HCT116 (cell line): ENCODE measurements around the gene ZBTB17. TPM values are rescaled to one million over a fixed set of nuclear protein-coding genes. Genes with fewer than 3 reads are reported as not detected.

Source experiments
- ATAC-seq: fragments of 200-7000 bp; cut with Tn5 transposase; 2 replicates; pipeline ENCODE4 v1.9.1; 2020; ENCODE audit warnings: mild to moderate bottlenecking, moderate library complexity
- BruUV-seq: library from RNA; stranded (reverse); fragments of 400-500 nt; replicated peaks from 2 replicates; lab custom pipeline; 2021; lab: Mats Ljungman, UMichigan
- CTCF ChIA-PET: fragments of 300-600 bp; sonication (Branson Sonifier 250); formaldehyde crosslinking; loops from one replicate; lab custom pipeline; 2021; ENCODE audit warnings: antibody characterized with exemption; lab: Charles Lee
- POLR2A ChIA-PET: fragments of 300-600, 350-600 bp; sonication (Branson Sonifier 250); formaldehyde crosslinking; loops from one replicate; lab custom pipeline; 2021; ENCODE audit warnings: antibody characterized with exemption; lab: Charles Lee
- RAD21 ChIA-PET, 2 experiments: fragments of 300-600 bp; sonication (Branson Sonifier 250); formaldehyde crosslinking; loops; one replicate each; lab custom pipeline; 2023; ENCODE audit warnings: low total read pairs in 2 of 2; ENCODE audit not compliant: uncharacterized antibody in 2 of 2, unreplicated experiment in 2 of 2, low non-redundant PET in 1 of 2; lab: Charles Lee
- DNase-seq: peaks from one replicate; pipeline ENCODE4 v3.0.0-alpha.2; 2010; ENCODE audit warnings: low read depth, low spot score
- H2AFZ ChIP-seq: fragments of 200-600 bp; shearing (Covaris generic), sonication (generic); 2 replicates; pipeline ENCODE4 v1.6.1; 2017; ENCODE audit warnings: low read depth, mixed run types, mixed read lengths, antibody characterized with exemption, low read length; ENCODE audit not compliant: poor library complexity, severe bottlenecking
- H3K27ac ChIP-seq: 2 replicates; pipeline ENCODE4 v1.5.1; 2012; ENCODE audit warnings: low read depth, low read length
- H3K27me3 ChIP-seq: fragments of 200-600 bp; sonication (generic); 2 replicates; pipeline ENCODE4 v1.6.1; 2016; ENCODE audit warnings: mixed run types, low read length, mixed read lengths; ENCODE audit not compliant: insufficient read depth
- H3K36me3 ChIP-seq, 2 experiments: fragments of 200-500 bp in 1 of 2; fragments of 200-600 bp in 1 of 2; sonication (Bioruptor generic) in 1 of 2; sonication (generic) in 1 of 2; 2 replicates each; pipeline versions ENCODE4 v1.5.1 to v1.6.1; 2014 to 2016; ENCODE audit warnings: low read length in 2 of 2, inconsistent platforms in 1 of 2, mixed read lengths in 1 of 2, mixed run types in 1 of 2; ENCODE audit not compliant: insufficient read depth in 2 of 2, control insufficient read depth in 1 of 2
- H3K4me1 ChIP-seq, 2 experiments: fragments of 200-600 bp in 1 of 2; sonication (generic) in 1 of 2; 2 replicates each; pipeline versions ENCODE4 v1.5.1 to v1.6.1; 2012 to 2017; ENCODE audit warnings: low read length in 2 of 2, inconsistent platforms in 1 of 2, mild to moderate bottlenecking in 1 of 2, mixed read lengths in 1 of 2, mixed run types in 1 of 2, moderate library complexity in 1 of 2; ENCODE audit not compliant: insufficient read depth in 2 of 2, control insufficient read depth in 1 of 2
- H3K4me2 ChIP-seq: fragments of 200-600 bp; sonication (generic); 2 replicates; pipeline ENCODE4 v1.6.1; 2017; ENCODE audit warnings: mixed run types, low read length, mixed read lengths
- H3K4me3 ChIP-seq, 2 experiments: fragments of 200-600 bp in 1 of 2; sonication (generic) in 1 of 2; replicated peaks in 1 of 2; 2 replicates each; pipeline ENCODE4 v1.5.1; 2011 to 2016; ENCODE audit warnings: low read length in 2 of 2, control low read depth in 1 of 2, low read depth in 1 of 2, mild to moderate bottlenecking in 1 of 2, mixed read lengths in 1 of 2, mixed run types in 1 of 2
- H3K79me2 ChIP-seq: fragments of 200-600 bp; sonication (generic); 2 replicates; pipeline ENCODE4 v1.6.1; 2017; ENCODE audit warnings: mild to moderate bottlenecking, mixed run types, low read length, moderate library complexity, mixed read lengths; ENCODE audit not compliant: insufficient read depth
- H3K9ac ChIP-seq: fragments of 200-600 bp; sonication (generic); 2 replicates; pipeline ENCODE4 v1.6.1; 2016; ENCODE audit warnings: low read length, mixed read lengths
- H3K9me2 ChIP-seq: fragments of 200-600 bp; sonication (generic), shearing (Covaris generic); 2 replicates; pipeline ENCODE4 v1.6.1; 2017; ENCODE audit warnings: mixed run types, mild to moderate bottlenecking, moderate library complexity; ENCODE audit not compliant: insufficient read depth
- H3K9me3 ChIP-seq, 2 experiments: fragments of 200-500 bp in 1 of 2; fragments of 200-600 bp in 1 of 2; sonication (Bioruptor generic) in 1 of 2; sonication (generic) in 1 of 2; 2 replicates each; pipeline ENCODE4 v1.6.1; 2014 to 2017; ENCODE audit warnings: low read length in 2 of 2, mixed read lengths in 2 of 2, inconsistent platforms in 1 of 2, low read depth in 1 of 2, mild to moderate bottlenecking in 1 of 2, mixed run types in 1 of 2, moderate library complexity in 1 of 2; ENCODE audit not compliant: control insufficient read depth in 1 of 2, insufficient read depth in 1 of 2
- H4K20me1 ChIP-seq: fragments of 200-600 bp; sonication (generic), shearing (Covaris generic); 2 replicates; pipeline ENCODE4 v1.6.1; 2017; ENCODE audit warnings: mixed run types, mild to moderate bottlenecking, moderate library complexity; ENCODE audit not compliant: insufficient read depth
- CBX3 ChIP-seq: IDR thresholded peaks from 2 replicates; pipeline ENCODE4 v1.6.1; 2012; ENCODE audit warnings: low read depth
- CEBPB ChIP-seq: IDR thresholded peaks from 2 replicates; pipeline ENCODE4 v1.6.1; 2012; ENCODE audit warnings: low read depth
- EGR1 ChIP-seq: IDR thresholded peaks from 2 replicates; pipeline ENCODE4 v1.6.1; 2012; ENCODE audit warnings: low read depth
- EZH2 ChIP-seq: fragments of 200-600 bp; sonication (generic); IDR thresholded peaks from 2 replicates; pipeline ENCODE4 v1.6.1; 2017; ENCODE audit warnings: antibody characterized with exemption, mixed run types
- FOSL1 ChIP-seq: IDR thresholded peaks from 2 replicates; pipeline ENCODE4 v1.6.1; 2012; ENCODE audit warnings: low read depth
- JUND ChIP-seq: IDR thresholded peaks from 2 replicates; pipeline ENCODE4 v1.6.1; 2012
- POLR2A ChIP-seq: IDR thresholded peaks from 2 replicates; pipeline ENCODE4 v1.7.0; 2011; ENCODE audit warnings: borderline replicate concordance; ENCODE audit not compliant: insufficient read depth, insufficient read length; ENCODE audit errors: extremely low read depth
- RAD21 ChIP-seq: IDR thresholded peaks from 2 replicates; pipeline ENCODE4 v1.6.1; 2012; ENCODE audit warnings: low read depth, mild to moderate bottlenecking
- SP1 ChIP-seq: IDR thresholded peaks from 2 replicates; pipeline ENCODE4 v1.6.1; 2012; ENCODE audit warnings: low read depth
- ZFX ChIP-seq: fragments of 450-650 bp; IDR thresholded peaks from 2 replicates; pipeline ENCODE4 v1.6.1; 2017
- intact Hi-C: fragments of 100-400 bp; cut with micrococcal nuclease; formaldehyde crosslinking; loops from 2 replicates; pipeline ENCODE4 v1.10.0; 2022
- total RNA-seq: library from RNA; stranded (reverse); gene quantifications from one replicate; pipeline ENCODE4 v1.2.1, GENCODE V29; 2021; ENCODE audit not compliant: unreplicated experiment
- TF ChIP-seq, protein P1 (sequence below): IDR thresholded peaks from 2 replicates; pipeline ENCODE4 v1.6.1; 2012
- TF ChIP-seq, protein P2 (sequence below): IDR thresholded peaks from 2 replicates; pipeline ENCODE4 v1.6.1; 2011; ENCODE audit warnings: mild to moderate bottlenecking, low read length, moderate library complexity; ENCODE audit not compliant: insufficient replicate concordance; ENCODE audit errors: extremely low read depth
- TF ChIP-seq, protein P3 (sequence below): IDR thresholded peaks from 2 replicates; pipeline ENCODE4 v1.6.1; 2012; ENCODE audit warnings: low read depth

Gene ZBTB17
- total RNA-seq, 1 experiment from 2014 or later = 31.6 TPM

GRCh38 chr1:15968172-15968571, 7.7 kb downstream of the ZBTB17 start:
- Histone ChIP-seq H3K79me2 (peaks cover 55% of the 10 kb centered on the region; the same call in 1 of the 2 replicates), H3K9me2 (no peaks in the 10 kb centered on the region), H3K9me3 (peaks cover 0 to 4% of the 10 kb centered on the region in 2 experiments; a peak in 1 of 4 replicates), H3K4me3 (no peak overlapping the region), H3K9ac (no peak overlapping the region), H3K36me3 (peaks cover 2 to 14% of the 10 kb centered on the region in 2 experiments; a peak in 2 of 4 replicates), H3K4me2 (no peak overlapping the region), H4K20me1 (no peaks in the 10 kb centered on the region), H2AFZ (no peak overlapping the region), H3K27me3 (no peaks in the 10 kb centered on the region), H3K4me1 (no peaks in the 10 kb centered on the region), H3K27ac (no peak overlapping the region)
- ChIA-PET CTCF (no interaction called here), POLR2A (no interaction called here), RAD21 (no interaction called here)
- ATAC-seq = no peak
- no TSS peak for BruUV-seq
- TF ChIP-seq POLR2A (no peak), CBX3 (no peak), JUND (no peak), CEBPB (no peak), SP1 (no peak), RAD21 (no peak), EGR1 (no peak)
- TF ChIP-seq, protein P1, sequence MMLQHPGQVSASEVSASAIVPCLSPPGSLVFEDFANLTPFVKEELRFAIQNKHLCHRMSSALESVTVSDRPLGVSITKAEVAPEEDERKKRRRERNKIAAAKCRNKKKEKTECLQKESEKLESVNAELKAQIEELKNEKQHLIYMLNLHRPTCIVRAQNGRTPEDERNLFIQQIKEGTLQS = no peak
- TF ChIP-seq, protein P2, sequence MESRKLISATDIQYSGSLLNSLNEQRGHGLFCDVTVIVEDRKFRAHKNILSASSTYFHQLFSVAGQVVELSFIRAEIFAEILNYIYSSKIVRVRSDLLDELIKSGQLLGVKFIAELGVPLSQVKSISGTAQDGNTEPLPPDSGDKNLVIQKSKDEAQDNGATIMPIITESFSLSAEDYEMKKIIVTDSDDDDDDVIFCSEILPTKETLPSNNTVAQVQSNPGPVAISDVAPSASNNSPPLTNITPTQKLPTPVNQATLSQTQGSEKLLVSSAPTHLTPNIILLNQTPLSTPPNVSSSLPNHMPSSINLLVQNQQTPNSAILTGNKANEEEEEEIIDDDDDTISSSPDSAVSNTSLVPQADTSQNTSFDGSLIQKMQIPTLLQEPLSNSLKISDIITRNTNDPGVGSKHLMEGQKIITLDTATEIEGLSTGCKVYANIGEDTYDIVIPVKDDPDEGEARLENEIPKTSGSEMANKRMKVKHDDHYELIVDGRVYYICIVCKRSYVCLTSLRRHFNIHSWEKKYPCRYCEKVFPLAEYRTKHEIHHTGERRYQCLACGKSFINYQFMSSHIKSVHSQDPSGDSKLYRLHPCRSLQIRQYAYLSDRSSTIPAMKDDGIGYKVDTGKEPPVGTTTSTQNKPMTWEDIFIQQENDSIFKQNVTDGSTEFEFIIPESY = no peak
- intact Hi-C loops = no loop called here
- no peak for DNase-seq

GRCh38 chr1:15966956-15967344, 9.0 kb downstream of the ZBTB17 start:
- Histone ChIP-seq H3K27me3 (no peaks in the 10 kb centered on the region), H3K27ac (no peak overlapping the region)
- POLR2A ChIA-PET = no interaction called here

More at GRCh38 chr1:15966956-15967344, 9.0 kb downstream of the ZBTB17 start:
- no peaks in the 10 kb centered on the region for H3K9me2 ChIP-seq
- no peaks in the 10 kb centered on the region for H3K4me1 ChIP-seq
- intact Hi-C loops = no loop called here
- ATAC-seq = no peak
- H3K36me3 ChIP-seq = peaks cover 0 to 11% of the 10 kb centered on the region in 2 experiments; a peak in 2 of 4 replicates
- no peak overlapping the region for H3K4me3 ChIP-seq
- DNase-seq = no peak
- H3K4me2 ChIP-seq = no peak overlapping the region
- peaks cover 57% of the 10 kb centered on the region for H3K79me2 ChIP-seq
- peaks cover 0 to 4% of the 10 kb centered on the region in 2 experiments; a peak in 1 of 4 replicates for H3K9me3 ChIP-seq
- BruUV-seq = no TSS peak
- H4K20me1 ChIP-seq = no peaks in the 10 kb centered on the region
- no peak for TF ChIP-seq EZH2
- TF ChIP-seq RAD21 = no peak
- TF ChIP-seq, protein P3, sequence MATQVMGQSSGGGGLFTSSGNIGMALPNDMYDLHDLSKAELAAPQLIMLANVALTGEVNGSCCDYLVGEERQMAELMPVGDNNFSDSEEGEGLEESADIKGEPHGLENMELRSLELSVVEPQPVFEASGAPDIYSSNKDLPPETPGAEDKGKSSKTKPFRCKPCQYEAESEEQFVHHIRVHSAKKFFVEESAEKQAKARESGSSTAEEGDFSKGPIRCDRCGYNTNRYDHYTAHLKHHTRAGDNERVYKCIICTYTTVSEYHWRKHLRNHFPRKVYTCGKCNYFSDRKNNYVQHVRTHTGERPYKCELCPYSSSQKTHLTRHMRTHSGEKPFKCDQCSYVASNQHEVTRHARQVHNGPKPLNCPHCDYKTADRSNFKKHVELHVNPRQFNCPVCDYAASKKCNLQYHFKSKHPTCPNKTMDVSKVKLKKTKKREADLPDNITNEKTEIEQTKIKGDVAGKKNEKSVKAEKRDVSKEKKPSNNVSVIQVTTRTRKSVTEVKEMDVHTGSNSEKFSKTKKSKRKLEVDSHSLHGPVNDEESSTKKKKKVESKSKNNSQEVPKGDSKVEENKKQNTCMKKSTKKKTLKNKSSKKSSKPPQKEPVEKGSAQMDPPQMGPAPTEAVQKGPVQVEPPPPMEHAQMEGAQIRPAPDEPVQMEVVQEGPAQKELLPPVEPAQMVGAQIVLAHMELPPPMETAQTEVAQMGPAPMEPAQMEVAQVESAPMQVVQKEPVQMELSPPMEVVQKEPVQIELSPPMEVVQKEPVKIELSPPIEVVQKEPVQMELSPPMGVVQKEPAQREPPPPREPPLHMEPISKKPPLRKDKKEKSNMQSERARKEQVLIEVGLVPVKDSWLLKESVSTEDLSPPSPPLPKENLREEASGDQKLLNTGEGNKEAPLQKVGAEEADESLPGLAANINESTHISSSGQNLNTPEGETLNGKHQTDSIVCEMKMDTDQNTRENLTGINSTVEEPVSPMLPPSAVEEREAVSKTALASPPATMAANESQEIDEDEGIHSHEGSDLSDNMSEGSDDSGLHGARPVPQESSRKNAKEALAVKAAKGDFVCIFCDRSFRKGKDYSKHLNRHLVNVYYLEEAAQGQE = no peak
- no peak for TF ChIP-seq SP1
- no peak for TF ChIP-seq CBX3
- no peak for TF ChIP-seq POLR2A
- no peak for TF ChIP-seq FOSL1
- TF ChIP-seq, protein P2 = no peak
- no peak for TF ChIP-seq ZFX
- CTCF ChIA-PET = no interaction called here
- no peak overlapping the region for H3K9ac ChIP-seq
- H2AFZ ChIP-seq = no peak overlapping the region
- RAD21 ChIA-PET = no interaction called here
